B cell (primary cell): Measurements from ENCODE around the gene IGF1R. TPM values are rescaled to one million over a fixed set of nuclear protein-coding genes. Genes with fewer than 3 reads are reported as not detected.

Experiments used
- ATAC-seq: fragments of 200-7000 bp; cut with Tn5 transposase; one replicate; pipeline ENCODE4 v1.10.0; 2021; ENCODE audit warnings: low read depth, mild to moderate bottlenecking, moderate number of reproducible peaks, moderate library complexity
- CTCF ChIA-PET: fragments of 350-600 bp; sonication (Branson Sonifier 250); formaldehyde crosslinking; loops from one replicate; lab custom pipeline; 2021; ENCODE audit warnings: antibody characterized with exemption, inconsistent platforms; lab: Charles Lee
- POLR2A ChIA-PET: fragments of 350-600 bp; sonication (Branson Sonifier 250); formaldehyde crosslinking; loops from one replicate; lab custom pipeline; 2021; ENCODE audit warnings: antibody characterized with exemption; lab: Charles Lee
- DNase-seq: peaks from one replicate; pipeline ENCODE4 v3.0.0; 2013
- H2AFZ ChIP-seq: 2 replicates; pipeline ENCODE4 v1.6.1; 2012; ENCODE audit warnings: mild to moderate bottlenecking, low read depth, low read length; ENCODE audit not compliant: insufficient read depth, poor library complexity, severe bottlenecking
- H3K27ac ChIP-seq, 2 donors: 1 replicate in 1 of 2; 2 replicates in 1 of 2; pipeline ENCODE4 v1.5.1; 2012 to 2013; ENCODE audit warnings: low read length in 2 of 2, mild to moderate bottlenecking in 2 of 2, moderate library complexity in 1 of 2
- H3K27me3 ChIP-seq, 4 experiments: fragments of 200-600 bp in 1 of 4; sonication (generic) in 1 of 4; replicated peaks in 1 of 4; 1 replicate in 2 of 4; 2 replicates in 2 of 4; pipeline versions ENCODE4 v1.6.1 to v1.7.0; 2013 to 2016; ENCODE audit warnings: low read length in 3 of 4, mild to moderate bottlenecking in 2 of 4, mixed read lengths in 1 of 4, moderate library complexity in 1 of 4; ENCODE audit not compliant: insufficient read depth in 4 of 4, control insufficient read depth in 3 of 4; ENCODE audit errors: control extremely low read depth in 1 of 4
- H3K36me3 ChIP-seq, 2 experiments: replicated peaks in 1 of 2; 1 replicate in 1 of 2; 2 replicates in 1 of 2; pipeline versions ENCODE4 v1.6.1 to v1.7.1; 2013; ENCODE audit warnings: low read length in 1 of 2; ENCODE audit not compliant: insufficient read depth in 2 of 2, control insufficient read depth in 1 of 2; ENCODE audit errors: control extremely low read depth in 1 of 2, extremely low read depth in 1 of 2
- H3K4me1 ChIP-seq, 2 donors: fragments of 200-600 bp in 1 of 2; sonication (generic) in 1 of 2; 1 replicate in 1 of 2; 2 replicates in 1 of 2; pipeline versions ENCODE4 v1.5.1 to v1.6.1; 2013 to 2017; ENCODE audit warnings: low read length in 2 of 2; ENCODE audit not compliant: control insufficient read depth in 2 of 2, insufficient read depth in 2 of 2
- H3K4me2 ChIP-seq: replicated peaks from 2 replicates; pipeline ENCODE3; 2012; ENCODE audit warnings: mild to moderate bottlenecking, low read depth, low read length; ENCODE audit not compliant: poor library complexity, severe bottlenecking
- H3K4me3 ChIP-seq, 5 experiments: fragments of 200-600 bp in 1 of 5; sonication (generic) in 1 of 5; 1 replicate in 3 of 5; 2 replicates in 2 of 5; pipeline versions ENCODE4 v1.5.1 to v1.7.0; 2011 to 2016; ENCODE audit warnings: low read length in 4 of 5, mild to moderate bottlenecking in 4 of 5, low read depth in 2 of 5, control low read depth in 1 of 5, moderate library complexity in 1 of 5; ENCODE audit not compliant: insufficient read depth in 1 of 5; ENCODE audit errors: control extremely low read depth in 1 of 5, extremely low read depth in 1 of 5
- H3K79me2 ChIP-seq: fragments of 200-600 bp; sonication (generic); one replicate; pipeline ENCODE4 v1.6.0; 2016; ENCODE audit warnings: low read length; ENCODE audit not compliant: control insufficient read depth, insufficient read depth
- H3K9ac ChIP-seq: fragments of 200-600 bp; sonication (generic); 2 replicates; pipeline ENCODE4 v1.6.1; 2017; ENCODE audit warnings: mild to moderate bottlenecking, low read length, moderate library complexity
- H3K9me3 ChIP-seq, 3 donors: one replicate each; pipeline versions ENCODE4 v1.6.1 to v1.7.1; 2013; ENCODE audit warnings: low read length in 2 of 3; ENCODE audit not compliant: control insufficient read depth in 2 of 3, insufficient read depth in 1 of 3; ENCODE audit errors: control extremely low read depth in 1 of 3
- H4K20me1 ChIP-seq: 2 replicates; pipeline ENCODE4 v1.6.0; 2012; ENCODE audit warnings: mild to moderate bottlenecking, low read length; ENCODE audit not compliant: insufficient read depth, control insufficient read depth, poor library complexity, severe bottlenecking
- H3K27ac Mint-ChIP-seq: one replicate; pipeline ENCODE4 v1.8.0; 2021; ENCODE audit warnings: mixed read lengths
- H3K27me3 Mint-ChIP-seq: one replicate; pipeline ENCODE4 v1.8.0; 2021; ENCODE audit warnings: mixed read lengths
- H3K4me1 Mint-ChIP-seq: one replicate; pipeline ENCODE4 v1.8.0; 2021; ENCODE audit warnings: mixed read lengths
- H3K4me3 Mint-ChIP-seq: one replicate; pipeline ENCODE4 v1.8.0; 2021; ENCODE audit warnings: mixed read lengths
- H3K9me3 Mint-ChIP-seq: one replicate; pipeline ENCODE4 v1.8.0; 2022; ENCODE audit warnings: mixed read lengths; ENCODE audit not compliant: insufficient read depth
- EZH2 ChIP-seq: IDR thresholded peaks from 2 replicates; pipeline ENCODE4 v1.6.1; 2012; ENCODE audit warnings: borderline replicate concordance, low read depth, mild to moderate bottlenecking, moderate library complexity, low read length; ENCODE audit not compliant: insufficient read depth, poor library complexity, severe bottlenecking
- WGBS: methylation state at CpG from one replicate; pipeline ENCODE4 v1.1.5; 2013; ENCODE audit warnings: missing lambda C conversion rate; ENCODE audit not compliant: insufficient coverage; 5-methylcytosine and 5-hydroxymethylcytosine counted together
- intact Hi-C: fragments of 100-400 bp; cut with micrococcal nuclease; formaldehyde crosslinking; loops from one replicate; pipeline ENCODE4 v1.10.0; 2022
- polyA plus RNA-seq: library from polyadenylated mRNA; depleted of rRNA; stranded (reverse); fragments of >200 nt; gene quantifications from 2 replicates; pipeline ENCODE4 v1.2.3, GENCODE V29; 2012
- total RNA-seq, 2 donors: library from RNA; stranded (reverse); fragments of 120-200 nt in 1 of 2; gene quantifications; 1 replicate in 1 of 2; 2 replicates in 1 of 2; pipeline versions ENCODE4 v1.2.3 to v1.2.4, GENCODE V29; 2013 to 2022
- TF ChIP-seq, protein P1 (sequence below): fragments of 200-600 bp; IDR thresholded peaks from one replicate; pipeline ENCODE4 v1.8.0; 2022; ENCODE audit warnings: antibody characterized with exemption, mild to moderate bottlenecking

Gene IGF1R
- total and polyA plus RNA-seq, 2 donors (not counting 1 experiment from before 2014, with no cell fraction given), result 5.4 to 23.1 TPM

DNA sequence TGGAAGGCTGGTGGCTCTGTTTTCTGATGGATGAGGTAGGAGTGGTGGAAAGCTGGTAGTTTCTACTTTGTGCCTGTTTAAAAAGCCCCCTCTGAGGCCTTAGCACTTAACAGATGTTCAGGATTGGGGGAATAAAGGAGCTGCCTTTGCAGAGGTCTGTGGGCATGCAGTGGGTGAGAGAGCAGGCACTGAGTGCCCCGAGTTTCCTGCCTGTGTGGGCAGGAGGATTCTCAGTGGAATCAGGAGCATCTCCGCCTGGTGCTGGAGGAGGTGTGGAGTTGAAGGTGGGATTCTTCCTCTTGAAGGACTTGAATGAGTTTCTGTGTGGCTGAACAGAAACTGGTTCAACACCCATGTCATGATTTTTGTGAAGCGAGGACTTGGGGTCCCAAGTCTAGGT is 74.3 kb downstream of the IGF1R start:
- POLR2A ChIA-PET, result no interaction called here
- Mint-ChIP-seq H3K4me1 (peaks cover 5% of the 10 kb centered on the region), H3K4me3 (no peak overlapping the region)

DNA sequence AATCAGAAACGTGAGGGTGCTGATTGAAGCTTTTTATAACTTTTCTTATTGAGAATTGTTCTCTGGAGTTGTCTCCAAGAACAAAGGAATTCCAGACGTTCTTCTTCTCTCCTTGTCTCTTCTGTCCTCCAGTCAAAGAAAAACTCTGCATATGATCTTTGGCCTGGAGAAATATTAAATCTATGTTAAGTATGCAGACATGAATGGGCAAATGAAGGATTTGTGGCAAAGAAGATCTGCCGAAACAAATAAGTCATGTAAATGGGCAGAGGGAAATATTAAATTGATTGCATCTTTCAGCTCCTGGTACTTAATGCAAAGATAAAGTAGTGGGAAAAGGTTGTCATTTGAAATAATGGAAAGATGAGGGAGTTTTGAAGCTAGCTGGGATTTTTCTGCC is 74.9 kb downstream of the IGF1R start:
- DNase-seq, result no peak
- Histone ChIP-seq H3K4me1 (peaks cover 0 to 5% of the 10 kb centered on the region in 2 donors), H3K27me3 (no peaks in the 10 kb centered on the region), H3K4me3 (no peak overlapping the region), H4K20me1 (no peaks in the 10 kb centered on the region), H3K27ac (no peak overlapping the region), H3K9me3 (no peaks in the 10 kb centered on the region), H3K4me2 (no peak overlapping the region), H3K79me2 (no peaks in the 10 kb centered on the region), H3K36me3 (no peaks in the 10 kb centered on the region), H3K9ac (no peak overlapping the region), H2AFZ (no peak overlapping the region)
- Mint-ChIP-seq H3K4me1 (peaks cover 3% of the 10 kb centered on the region), H3K27me3 (peaks cover 3% of the 10 kb centered on the region), H3K27ac (no peak overlapping the region), H3K9me3 (no peaks in the 10 kb centered on the region), H3K4me3 (no peak overlapping the region)
- ChIA-PET CTCF (no interaction called here), POLR2A (no interaction called here)
- TF ChIP-seq, protein P1, sequence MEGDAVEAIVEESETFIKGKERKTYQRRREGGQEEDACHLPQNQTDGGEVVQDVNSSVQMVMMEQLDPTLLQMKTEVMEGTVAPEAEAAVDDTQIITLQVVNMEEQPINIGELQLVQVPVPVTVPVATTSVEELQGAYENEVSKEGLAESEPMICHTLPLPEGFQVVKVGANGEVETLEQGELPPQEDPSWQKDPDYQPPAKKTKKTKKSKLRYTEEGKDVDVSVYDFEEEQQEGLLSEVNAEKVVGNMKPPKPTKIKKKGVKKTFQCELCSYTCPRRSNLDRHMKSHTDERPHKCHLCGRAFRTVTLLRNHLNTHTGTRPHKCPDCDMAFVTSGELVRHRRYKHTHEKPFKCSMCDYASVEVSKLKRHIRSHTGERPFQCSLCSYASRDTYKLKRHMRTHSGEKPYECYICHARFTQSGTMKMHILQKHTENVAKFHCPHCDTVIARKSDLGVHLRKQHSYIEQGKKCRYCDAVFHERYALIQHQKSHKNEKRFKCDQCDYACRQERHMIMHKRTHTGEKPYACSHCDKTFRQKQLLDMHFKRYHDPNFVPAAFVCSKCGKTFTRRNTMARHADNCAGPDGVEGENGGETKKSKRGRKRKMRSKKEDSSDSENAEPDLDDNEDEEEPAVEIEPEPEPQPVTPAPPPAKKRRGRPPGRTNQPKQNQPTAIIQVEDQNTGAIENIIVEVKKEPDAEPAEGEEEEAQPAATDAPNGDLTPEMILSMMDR, result no peak
- TF ChIP-seq EZH2, result no peak
- 100% methylated on average over 1 of the region's 3 CpGs for WGBS
- ATAC-seq, result no peak
- intact Hi-C loops, result no loop called here

More for the DNA sequence above, 74.3 kb downstream of the IGF1R start:
- no peak overlapping the region for H3K27ac ChIP-seq
- DNase-seq (no peak), ATAC-seq (no peak)
- no peak overlapping the region for H3K27ac Mint-ChIP-seq
- no peak overlapping the region for H3K4me2 ChIP-seq
- peaks cover 0 to 5% of the 10 kb centered on the region in 2 donors for H3K4me1 ChIP-seq
- H3K27me3 ChIP-seq, result no peaks in the 10 kb centered on the region
- no peaks in the 10 kb centered on the region for H3K9me3 ChIP-seq
- H3K79me2 ChIP-seq, result no peaks in the 10 kb centered on the region
- no peak overlapping the region for H2AFZ ChIP-seq
- H3K27me3 Mint-ChIP-seq, result peaks cover 3% of the 10 kb centered on the region
- no peaks in the 10 kb centered on the region for H3K36me3 ChIP-seq
- H3K4me3 ChIP-seq, result no peak overlapping the region
- TF ChIP-seq, protein P1, result no peak
- TF ChIP-seq EZH2, result no peak
- no peak overlapping the region for H3K9ac ChIP-seq
- no peaks in the 10 kb centered on the region for H3K9me3 Mint-ChIP-seq
- H4K20me1 ChIP-seq, result no peaks in the 10 kb centered on the region
- intact Hi-C loops, result no loop called here
- 77% methylated on average over 3 of the region's 3 CpGs for WGBS
- CTCF ChIA-PET, result no interaction called here
